GM19395 (cell line): Measurements from ENCODE around the gene NPLOC4.

Experiments
- ATAC-seq: cut with Tn5 transposase; IDR thresholded peaks from one replicate; pipeline ENCODE4 v1.9.1; 2021; ENCODE audit warnings: mild to moderate bottlenecking, moderate library complexity; ENCODE audit not compliant: unreplicated experiment

NPLOC4 gene

DNA sequence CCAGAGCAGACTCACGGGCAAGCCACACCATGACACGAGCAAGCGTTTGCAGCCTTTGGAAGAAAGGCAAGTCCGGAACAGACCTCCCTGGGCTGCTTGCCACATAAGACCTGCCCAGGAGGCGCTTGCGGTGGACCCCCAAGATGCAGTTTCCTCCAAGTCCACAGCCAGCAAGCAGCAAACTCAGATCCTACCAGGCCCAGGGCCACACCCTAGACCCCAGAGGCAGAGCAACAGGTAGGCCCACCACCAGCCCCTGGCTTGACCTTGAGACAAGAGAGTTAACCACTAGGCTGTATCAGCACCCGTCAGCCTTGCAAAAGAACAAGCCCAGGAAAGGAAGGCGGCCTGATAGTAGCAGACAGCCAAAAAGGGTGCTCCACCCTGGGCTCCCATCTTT, 87.1 kb downstream of the NPLOC4 start:
- no peak for ATAC-seq

DNA sequence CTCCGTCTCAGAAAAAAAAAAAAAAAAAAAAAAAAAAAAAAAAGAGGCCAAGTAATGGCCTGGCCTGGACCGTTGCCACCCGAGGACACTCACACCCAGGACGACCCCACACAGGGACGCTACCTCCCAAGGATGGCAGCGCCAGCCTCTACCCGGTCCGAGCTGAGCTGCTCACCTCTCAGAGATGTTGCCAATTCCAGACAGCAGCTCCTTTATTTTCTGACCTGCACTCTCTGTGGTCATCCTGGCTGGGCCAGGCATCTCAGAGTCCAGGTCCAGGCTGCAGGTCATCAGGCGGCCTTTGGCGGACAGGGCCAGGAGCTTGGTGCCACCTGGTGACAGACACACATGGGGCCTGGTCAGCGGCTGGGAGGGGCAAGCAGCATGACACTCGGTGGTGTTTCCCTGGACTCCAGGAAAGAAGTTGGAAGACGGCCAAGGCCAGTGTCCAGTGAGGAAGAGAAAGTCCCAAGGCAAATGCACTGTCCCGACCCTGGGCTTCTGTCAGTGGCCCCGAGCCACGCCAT, 87.8 kb downstream of the NPLOC4 start:
- no peak for ATAC-seq

DNA sequence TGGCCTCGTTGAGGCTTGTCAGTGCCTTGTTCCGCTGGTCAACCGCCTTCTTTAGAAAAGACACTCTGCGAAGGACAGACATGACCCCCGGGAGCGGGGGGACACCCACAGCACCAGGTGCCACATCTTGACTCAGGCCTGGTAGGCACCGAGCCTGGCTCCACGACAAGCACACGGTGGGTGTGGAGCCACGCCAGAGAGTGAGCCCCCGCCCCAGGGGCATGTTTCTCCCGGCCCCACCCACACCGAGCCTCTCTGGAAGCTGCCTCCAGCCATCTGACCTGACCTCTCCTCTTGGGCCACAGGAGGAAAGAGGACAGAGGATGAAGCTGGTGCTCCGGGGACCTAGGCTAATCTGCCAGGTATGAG, 89.3 kb downstream of the NPLOC4 start:
- no peak for ATAC-seq

DNA sequence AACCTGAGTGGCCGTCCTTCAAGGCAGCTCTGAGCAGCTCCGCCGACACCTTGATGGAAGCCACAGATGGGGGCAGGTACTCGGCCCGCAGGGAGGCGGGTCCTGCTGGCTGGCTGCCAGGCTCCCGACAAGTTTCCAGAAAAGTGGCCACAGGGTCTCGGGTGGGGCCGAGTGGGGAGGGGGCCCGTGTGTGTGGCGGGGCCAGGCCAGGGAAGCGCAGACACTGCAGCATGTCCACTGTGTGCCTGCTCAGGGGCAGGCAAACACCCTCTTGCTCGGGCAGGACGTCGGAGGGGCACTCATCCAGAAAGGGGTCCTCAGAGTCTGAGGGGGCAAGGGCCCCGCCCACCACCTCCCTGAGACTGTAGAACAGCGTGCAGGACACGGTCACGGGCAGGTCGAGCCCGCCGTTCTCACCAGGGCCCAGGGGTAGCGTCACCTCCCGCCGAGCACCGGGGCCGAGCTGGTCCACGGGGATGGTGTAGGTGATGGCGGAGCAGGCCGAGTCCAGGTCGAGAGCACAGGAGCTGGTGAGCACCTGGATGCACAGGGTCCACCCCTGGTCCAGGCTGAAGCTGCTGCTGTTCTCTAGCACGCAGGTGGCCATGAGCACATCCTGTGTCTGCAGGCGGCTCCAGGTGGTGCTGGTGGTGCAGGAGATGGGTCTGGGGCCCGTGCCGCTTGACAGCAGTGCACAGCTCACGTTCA, 89.9 kb downstream of the NPLOC4 start:
- ATAC-seq, result no peak

DNA sequence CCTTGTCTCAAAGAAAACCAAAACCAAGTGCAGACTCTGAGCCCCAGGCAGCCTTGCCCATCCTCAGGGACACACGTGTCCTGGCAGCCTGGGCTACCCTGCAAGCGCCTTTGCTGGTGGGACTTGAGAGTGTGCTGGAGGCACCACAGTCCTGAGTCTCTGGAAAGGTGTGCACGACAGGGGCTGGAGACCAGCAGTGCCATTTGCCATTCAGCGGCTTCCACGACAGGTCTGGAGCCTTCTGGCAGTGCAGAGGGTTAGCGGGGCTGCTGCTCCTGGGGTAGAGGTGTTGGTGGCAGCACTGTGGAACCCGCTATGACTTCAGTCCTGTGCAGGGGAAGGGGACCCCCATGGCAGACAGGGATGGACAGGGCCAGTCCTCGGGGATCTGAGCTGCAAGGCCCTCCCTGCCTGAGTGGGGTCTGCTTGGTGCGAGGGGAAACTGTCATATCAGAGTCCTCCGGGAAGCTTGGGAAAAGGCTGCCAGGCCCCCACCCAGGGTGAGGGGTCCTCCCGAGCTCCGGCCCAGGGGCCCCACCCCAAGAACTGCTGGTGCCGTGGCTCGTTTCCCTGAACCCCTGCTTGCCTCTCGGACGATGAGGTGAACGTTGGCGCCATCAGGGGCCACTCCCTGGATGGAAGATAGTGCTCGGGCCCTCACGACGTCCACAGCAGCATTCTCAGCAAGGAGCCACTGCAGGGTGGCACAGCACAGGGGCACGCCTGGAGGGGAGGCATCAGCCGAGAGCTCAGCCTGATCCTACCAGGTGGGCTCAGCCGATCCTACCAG, 91.6 kb downstream of the NPLOC4 start:
- no peak for ATAC-seq

DNA sequence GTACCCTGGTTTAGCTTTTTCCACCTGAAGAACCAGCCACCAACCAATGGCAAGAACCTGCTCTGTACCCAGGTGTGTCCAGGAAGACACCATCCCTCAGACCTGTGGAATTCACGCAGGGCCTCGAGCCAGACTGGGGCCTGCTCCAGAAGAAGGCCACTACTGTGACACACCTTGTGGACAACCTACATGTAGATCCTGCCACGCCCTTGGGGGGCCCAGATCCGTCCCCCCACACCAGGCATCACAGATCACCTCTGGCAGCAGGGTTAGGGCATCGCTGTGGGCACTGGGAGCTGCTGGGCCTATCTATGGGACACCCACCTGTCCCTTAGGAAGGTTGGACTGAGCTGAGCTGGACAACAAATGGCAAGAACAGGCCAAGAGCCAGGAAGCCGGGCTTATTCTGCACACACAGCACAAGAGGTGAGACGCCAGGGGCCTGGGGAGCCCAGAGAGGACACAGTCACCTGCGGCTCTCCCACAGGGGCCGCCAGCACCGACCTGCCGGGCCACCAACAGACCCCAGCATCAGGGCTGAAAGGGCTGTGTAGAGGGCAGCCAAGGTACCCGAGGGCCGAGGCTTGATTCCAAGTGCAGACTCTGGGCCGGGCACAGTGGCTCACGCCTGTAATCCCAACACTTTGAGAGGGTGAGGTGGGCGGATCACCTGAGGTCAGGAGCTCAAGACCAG, 92.5 kb downstream of the NPLOC4 start:
- ATAC-seq, result no peak

DNA sequence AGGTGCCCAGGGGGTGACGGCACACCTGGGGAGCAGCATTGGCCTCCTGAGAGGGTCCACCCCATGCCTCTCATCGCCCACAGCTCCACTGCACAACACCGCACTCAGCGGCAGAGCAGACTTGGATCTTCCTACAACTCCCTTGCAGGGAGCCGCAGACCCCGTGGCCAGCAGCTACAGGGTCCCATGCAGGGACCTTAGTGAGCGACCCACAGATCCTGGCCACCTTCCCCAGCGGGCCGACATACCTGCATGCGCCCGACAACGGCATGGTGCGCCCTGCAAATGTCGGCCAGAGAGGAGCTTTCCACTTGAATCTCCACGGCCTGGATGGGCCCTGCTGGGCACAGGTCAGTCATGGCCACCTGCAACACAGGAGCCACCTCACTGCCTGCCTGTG, 93.2 kb downstream of the NPLOC4 start:
- no peak for ATAC-seq

DNA sequence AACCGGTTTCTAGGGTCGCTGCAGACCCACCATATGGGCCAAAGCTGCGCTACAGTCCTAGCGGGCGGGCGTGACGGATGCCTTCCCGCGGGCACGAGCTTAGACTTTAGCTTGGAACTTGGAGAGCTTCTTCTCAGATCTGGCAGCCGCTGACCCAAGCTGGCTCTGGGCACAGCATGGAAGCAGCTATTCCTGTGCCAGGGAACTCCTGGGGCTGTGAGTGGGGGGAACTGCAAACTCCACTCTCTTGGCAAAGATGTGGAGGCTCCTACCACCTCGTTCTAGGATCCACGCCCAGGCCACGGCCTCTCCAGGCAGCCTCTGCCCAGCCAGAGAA, 93.6 kb downstream of the NPLOC4 start:
- no peak for ATAC-seq

DNA sequence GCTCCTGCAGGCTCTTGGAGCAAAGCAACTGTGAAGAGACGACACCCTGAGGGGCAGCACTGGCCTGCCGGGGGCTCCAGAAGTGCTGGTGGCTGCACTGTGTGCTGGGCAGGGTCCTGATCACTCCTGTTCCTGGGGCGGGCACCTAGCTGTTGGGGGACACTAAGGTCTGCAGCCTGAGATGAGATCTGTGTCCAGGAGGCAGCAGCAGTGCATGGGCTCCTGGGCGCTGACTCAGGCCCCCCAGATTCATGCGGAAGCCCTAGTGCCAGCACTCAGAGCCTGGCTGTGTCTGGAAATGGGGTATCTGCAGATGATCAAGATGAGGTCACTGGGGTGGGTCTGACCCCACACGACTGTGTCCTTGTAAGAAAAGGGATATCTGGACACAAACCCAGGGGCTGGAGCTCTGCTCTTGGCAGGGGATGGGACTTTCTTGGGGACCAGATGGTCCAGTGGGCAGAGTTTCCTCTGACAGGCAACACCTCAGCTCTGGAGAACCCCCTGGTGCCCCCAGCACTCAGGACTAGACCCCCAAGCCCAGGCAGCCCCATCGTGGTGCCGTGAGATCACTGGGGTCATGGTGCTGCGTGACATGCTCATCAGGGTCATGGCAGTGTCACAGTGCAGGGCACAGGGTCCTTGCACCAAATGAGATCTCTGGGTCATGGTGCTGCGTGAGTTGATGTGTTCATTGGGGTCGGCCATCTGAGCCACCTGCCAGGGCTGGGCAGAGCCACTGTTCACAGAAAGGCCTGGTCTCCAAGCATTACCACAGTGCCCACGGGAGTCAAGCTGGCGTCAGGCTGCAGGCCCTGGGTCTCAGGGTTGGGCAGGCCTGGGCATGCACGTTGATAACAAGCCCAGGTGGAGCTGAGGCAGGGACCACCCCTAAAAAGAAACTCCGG, 94.2 kb downstream of the NPLOC4 start:
- no peak for ATAC-seq

DNA sequence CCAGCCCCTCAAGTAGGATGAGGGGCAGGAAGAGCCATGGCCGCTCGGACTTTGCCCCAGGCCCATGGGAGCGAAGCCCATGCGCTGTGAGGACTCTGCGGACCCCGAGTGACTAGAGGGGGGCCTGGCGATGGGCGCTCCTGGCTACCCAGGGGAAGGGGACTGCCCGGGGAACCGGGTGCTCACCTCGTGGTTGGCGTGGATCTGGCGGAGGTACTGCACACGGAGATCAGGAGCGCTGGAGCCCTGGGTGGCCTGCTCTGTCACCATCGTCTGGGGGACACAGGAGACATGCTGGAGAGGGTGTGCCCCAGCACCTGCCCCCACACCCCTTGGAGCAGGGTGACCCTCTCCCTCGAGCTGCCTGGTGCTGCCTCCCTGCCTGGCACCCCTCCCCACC, 95.8 kb downstream of the NPLOC4 start:
- ATAC-seq, result no peak

DNA sequence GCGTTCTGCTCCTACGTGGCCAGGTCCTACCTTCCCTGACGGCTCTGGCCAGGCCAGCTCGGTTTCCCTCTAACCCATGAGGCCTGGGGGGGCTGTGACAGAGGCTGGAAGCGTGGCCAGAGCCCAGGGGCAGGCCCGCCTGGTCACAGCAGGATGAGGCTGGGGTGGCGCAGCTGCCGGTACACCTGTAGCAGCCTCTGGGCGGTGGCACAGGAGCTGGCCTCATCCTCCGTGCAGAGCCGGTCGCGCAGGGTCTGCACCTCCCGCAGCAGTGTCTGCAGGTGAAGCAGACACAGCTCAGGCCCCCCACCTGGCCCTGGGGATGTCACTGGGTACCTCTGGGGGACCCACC, 96.3 kb downstream of the NPLOC4 start:
- ATAC-seq, result no peak

DNA sequence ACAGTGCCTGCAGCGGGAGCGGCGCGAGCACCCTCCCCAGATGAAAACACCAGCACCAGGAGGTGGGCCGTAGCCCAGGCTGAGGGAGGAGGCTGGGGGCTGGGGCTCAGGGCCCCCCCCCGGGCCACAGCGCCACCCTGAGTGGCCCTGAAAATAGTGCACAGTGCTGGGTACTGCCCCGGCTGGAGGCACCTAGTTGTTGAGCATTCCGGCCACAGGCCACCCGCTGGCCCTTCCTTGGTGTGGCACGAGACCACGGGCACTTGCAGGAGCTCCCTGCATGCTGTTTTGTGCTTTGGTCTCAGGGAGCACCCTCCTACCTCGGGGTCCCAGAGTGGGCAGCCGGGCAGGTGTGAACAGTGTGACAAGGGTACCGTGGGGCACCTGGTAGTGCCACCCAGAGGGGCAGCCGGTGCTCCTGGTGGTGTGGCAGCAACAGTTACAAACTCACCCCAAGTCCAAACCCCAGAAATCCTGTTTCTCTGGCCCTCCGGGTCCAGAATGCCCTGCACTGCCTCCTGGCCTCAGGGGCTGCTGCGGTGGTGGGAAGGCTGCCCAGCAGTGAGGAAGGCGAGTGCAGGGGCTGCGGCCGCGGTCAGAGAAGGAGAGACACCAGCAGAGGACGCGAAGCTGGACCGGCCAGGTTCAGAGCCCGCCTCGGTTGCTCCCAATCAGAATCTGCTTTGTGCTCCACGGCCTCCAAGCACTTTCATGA, 96.8 kb downstream of the NPLOC4 start:
- no peak for ATAC-seq

DNA sequence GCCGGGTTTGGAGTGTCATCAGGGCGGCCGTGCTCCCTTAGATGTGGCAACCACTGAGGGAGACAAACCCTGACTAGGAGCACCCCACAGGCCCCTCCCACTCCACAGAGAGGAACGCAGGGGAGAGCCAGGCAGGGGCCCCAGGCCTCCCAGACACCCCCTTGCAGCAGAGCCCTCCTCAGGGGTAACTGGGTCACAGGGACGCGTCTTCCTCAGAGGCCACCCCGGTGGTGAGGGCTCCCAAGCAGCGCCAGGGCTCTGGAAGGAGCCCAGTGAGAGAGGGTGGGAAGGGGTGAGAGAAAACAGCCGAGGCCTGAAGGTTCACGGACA, 97.4 kb downstream of the NPLOC4 start:
- ATAC-seq, result no peak

DNA sequence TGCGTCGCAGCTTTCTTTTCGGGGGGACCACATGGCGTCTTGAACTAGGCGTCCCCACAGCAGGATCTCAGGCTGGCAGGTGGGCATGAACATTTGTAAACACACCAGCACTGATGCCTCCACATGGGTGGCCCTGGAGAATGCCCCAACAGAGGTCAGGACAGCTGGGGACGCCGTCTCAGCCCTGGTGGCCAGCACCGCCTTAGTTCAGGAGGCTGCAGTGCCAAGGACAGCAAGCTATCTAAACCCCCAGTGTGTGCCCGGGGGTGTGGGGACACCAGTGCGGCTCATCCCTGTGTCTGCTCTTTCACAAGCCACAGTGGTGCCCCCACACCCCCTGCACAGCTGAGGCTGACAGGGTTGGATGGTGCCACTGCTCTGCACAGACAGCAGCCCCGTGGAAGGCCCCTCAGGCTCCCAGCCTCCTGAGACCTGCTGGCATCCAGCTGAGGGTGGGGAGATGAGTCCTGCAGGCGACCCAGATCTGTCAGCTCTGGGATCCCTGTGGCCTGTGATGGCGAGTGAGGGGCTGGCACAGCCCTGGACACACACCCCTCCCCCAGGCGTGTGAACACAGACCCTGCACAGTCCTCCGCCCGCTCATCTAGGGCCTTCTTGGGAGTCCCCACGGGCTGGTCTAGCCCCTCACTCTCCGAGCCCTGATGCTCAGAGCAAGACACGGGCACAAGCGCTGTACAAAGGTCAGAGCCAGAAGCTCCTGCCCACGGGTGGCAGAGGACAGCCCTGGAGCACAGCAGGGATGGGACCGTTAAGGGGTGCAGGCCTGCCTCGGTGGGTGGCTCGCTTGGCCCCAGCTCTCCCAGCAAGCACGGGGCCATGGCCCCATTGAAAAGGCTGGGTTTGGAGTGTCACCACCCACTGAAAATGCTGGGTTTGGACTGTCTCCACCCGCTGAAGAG, 98.0 kb downstream of the NPLOC4 start:
- no peak for ATAC-seq

DNA sequence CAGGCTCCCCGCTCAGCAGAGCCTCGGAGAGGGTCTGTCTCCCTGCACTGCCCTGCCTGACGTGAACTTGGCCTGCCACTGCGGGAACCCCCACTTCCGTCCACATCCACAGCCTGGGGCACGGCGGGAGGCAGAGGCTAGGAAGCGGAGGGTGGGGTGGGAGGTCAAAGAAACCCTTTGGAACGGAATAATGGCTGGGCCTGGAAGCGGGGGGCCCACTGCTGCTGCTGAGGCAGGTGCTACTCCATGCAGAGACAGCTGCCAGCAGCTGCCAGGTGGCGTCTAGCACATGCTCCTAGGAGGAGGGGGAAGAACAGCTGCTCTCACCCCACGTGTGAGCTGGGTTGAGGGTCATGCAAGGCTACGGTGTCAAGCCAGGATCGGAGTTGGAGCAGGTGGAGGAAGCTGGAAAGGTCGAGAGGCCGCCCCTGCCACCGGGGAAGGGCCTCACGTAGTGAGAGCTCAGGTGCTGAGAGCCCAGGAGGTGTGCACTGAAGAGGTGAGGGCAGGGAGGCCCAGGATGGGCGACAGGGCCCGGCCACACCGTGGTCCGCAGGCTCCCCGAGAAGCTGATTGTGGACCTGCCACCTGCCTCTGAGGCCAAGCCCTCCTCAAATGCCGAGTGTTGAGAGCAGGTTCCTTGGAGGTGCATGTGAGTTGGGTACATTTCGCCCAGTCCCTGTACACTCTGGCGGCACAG, 98.9 kb downstream of the NPLOC4 start:
- ATAC-seq, result no peak

DNA sequence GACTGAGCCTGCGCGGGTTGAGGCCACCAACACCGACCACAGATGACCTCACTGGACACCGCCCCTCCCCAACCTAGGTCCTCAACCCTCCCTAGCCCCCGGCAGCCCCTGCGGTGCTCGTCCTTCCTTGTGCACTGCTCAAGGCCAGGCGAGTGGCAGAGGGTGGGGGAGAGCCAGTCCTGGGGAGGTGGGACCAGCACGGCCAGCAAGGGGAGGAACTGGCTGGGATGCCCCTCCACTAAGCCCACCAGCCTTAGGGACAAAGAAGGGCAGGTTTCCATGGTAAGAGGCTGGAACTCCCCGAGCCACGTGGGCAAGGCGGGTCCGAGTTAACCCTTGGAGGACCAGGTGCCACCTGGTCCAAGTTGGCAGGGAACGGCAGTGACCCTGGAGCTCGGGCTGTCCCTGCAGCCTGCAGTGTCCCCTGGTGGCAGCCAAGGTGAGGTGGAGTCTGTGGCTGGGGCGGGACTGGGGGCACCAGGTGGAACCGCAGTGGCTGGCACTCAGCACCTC, 99.5 kb downstream of the NPLOC4 start:
- ATAC-seq, result no peak

DNA sequence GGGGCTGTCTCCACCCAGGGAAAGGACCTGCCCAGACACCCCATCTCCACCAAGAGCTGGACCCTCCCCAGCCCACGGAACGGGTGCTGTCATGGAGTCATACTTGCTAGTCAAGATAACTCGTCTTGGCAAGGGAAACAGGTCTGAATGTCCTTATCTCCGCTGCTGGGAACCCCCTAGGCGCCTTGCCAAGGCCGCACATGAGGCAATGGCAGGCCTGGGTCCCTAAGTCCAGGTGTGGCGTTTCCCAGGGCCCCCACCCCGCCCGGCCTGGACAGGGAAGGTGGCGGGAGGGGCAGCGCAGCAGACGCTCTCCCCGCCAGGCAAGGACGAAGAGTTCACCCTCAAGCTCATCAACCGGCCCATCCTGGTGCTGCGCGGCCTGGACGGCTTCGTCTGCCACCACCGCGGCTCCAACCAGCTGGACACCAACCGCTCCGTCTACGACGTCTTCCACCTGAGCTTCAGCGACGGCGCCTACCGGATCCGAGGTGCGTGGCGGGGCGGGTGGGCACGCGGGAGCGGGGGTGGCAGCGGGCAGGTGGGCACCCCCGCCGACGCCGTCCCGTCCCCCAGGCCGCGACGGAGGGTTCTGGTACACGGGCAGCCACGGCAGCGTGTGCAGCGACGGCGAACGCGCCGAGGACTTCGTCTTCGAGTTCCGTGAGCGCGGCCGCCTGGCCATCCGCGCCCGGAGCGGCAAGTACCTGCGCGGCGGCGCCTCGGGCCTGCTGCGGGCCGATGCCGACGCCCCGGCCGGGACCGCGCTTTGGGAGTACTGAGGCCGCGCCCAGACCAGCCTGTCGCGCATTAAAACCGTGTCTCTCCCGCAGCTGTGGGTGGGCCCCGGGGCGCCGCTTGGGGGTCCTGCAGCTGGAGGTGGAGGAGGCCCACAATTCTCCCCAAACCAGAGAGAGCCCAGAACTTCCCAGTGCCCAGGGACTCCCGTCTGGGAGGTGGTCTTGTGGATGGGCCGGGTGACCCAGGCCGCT, 100.3 kb downstream of the NPLOC4 start:
- no peak for ATAC-seq
